Measurements from ENCODE around the gene DDX27.

DDX27 gene

DNA sequence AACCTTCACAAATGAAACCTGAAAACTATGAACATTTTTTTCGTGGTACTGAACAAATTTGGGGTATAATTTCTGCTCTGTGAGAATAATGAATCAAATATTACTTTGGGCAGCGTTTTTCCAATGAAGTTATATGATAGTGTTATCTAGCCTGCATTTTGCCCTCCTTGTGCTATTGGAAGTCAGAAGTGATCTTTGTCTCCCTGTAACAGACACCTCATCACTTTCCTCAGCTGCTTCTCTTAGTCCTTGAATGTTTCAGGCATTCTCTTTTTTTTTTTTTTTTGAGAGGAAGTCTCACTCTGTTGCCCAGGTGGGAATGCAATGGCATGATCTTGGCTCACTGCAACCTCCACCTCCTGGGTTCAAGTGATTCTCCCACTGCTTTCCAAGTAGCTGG, 10.2 kb downstream of the DDX27 start:
- TF ChIP-seq, protein P1, sequence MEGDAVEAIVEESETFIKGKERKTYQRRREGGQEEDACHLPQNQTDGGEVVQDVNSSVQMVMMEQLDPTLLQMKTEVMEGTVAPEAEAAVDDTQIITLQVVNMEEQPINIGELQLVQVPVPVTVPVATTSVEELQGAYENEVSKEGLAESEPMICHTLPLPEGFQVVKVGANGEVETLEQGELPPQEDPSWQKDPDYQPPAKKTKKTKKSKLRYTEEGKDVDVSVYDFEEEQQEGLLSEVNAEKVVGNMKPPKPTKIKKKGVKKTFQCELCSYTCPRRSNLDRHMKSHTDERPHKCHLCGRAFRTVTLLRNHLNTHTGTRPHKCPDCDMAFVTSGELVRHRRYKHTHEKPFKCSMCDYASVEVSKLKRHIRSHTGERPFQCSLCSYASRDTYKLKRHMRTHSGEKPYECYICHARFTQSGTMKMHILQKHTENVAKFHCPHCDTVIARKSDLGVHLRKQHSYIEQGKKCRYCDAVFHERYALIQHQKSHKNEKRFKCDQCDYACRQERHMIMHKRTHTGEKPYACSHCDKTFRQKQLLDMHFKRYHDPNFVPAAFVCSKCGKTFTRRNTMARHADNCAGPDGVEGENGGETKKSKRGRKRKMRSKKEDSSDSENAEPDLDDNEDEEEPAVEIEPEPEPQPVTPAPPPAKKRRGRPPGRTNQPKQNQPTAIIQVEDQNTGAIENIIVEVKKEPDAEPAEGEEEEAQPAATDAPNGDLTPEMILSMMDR (conservative IDR thresholded peaks at IDR 0.05): no peak
- H3K27ac ChIP-seq: no peak overlapping the region

DNA sequence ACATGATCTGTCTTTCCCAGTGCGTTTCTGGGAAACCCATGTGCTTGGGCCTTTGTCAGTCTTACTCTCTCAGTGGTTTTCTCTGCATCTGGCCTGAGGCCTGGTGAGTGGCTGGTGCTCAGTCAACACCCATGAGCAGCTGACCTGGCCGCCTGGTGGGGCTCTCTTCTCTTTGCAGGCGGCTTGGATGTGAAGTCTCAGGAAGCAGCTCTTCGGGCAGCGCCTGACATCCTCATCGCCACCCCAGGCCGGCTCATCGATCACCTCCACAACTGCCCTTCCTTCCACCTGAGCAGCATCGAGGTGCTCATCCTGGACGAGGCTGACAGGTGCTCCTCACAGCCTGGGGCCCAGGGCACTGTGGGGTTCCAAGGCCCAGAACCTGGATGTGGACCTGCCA, 10.8 kb downstream of the DDX27 start:
- TF ChIP-seq, protein P1 (conservative IDR thresholded peaks at IDR 0.05): no peak
- H3K27ac ChIP-seq: no peak overlapping the region

- TF ChIP-seq, protein P1 (conservative IDR thresholded peaks at IDR 0.05): no peak
- no peak overlapping the region for H3K27ac ChIP-seq
These were observed 11.4 kb downstream of the DDX27 start for GRCh38 chr20:49230561-49231133.

GRCh38 chr20:49231471-49231870, 12.3 kb downstream of the DDX27 start:
- TF ChIP-seq, protein P1 (conservative IDR thresholded peaks at IDR 0.05): no peak
- H3K27ac ChIP-seq: no peak overlapping the region

- H3K27ac ChIP-seq: no peak overlapping the region
- TF ChIP-seq, protein P1 (conservative IDR thresholded peaks at IDR 0.05): no peak
These were observed 14.0 kb downstream of the DDX27 start for GRCh38 chr20:49233226-49233625.

DNA sequence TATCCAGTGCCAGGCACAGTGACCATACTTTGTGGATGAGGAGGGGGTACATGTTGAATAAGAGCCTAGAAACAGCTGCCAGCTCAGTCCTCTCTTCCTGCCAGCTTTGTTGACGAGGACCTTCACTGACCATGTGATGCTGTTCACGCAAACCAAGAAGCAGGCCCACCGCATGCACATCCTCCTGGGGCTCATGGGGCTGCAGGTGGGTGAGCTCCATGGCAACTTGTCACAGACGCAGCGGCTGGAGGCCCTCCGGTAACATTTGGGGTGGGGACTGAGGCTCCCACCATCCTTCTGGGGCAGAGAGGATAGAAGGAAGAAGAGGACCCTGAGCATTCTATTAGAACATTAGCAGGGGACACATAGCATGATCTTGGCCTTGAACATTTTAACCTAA, 15.6 kb downstream of the DDX27 start:
- TF ChIP-seq, protein P1 (conservative IDR thresholded peaks at IDR 0.05): no peak
- H3K27ac ChIP-seq: no peak overlapping the region

- TF ChIP-seq, protein P1 (conservative IDR thresholded peaks at IDR 0.05): no peak
- H3K27ac ChIP-seq: no peak overlapping the region
These were observed 17.1 kb downstream of the DDX27 start for GRCh38 chr20:49236301-49236700.
